HepG2 (cell line): ENCODE measurements around the gene FAM193A. TPM values are rescaled to one million over a fixed set of nuclear protein-coding genes. Genes with fewer than 3 reads are reported as not detected.
A peak's percentile ranks its signal among the peaks of the same experiment; 100 is the strongest.

Experiments used
- AGO2 ChIP-seq: fragments of 200-400 bp; formaldehyde crosslinking; optimal IDR thresholded peaks from 2 replicates; pipeline ENCODE3; 2017; ENCODE audit warnings: mild to moderate bottlenecking, low read depth, low read length, moderate library complexity
- CSRNP1 ChIP-seq: sonication (generic); formaldehyde crosslinking; IDR thresholded peaks from 2 replicates; pipeline ENCODE4 v1.8.1; 2023; ENCODE audit warnings: mild to moderate bottlenecking, missing genetic modification reagents
- DRAP1 ChIP-seq: IDR thresholded peaks from 2 replicates; pipeline ENCODE4 v1.6.1; 2016; ENCODE audit warnings: missing genetic modification reagents, missing compliant biosample characterization
- SAP130 ChIP-seq: IDR thresholded peaks from 2 replicates; pipeline ENCODE4 v1.6.1; 2016; ENCODE audit warnings: low read depth
- ZBTB14 ChIP-seq: sonication (generic); formaldehyde crosslinking; IDR thresholded peaks from 2 replicates; pipeline ENCODE4 v1.4.0; 2020; ENCODE audit warnings: missing genetic modification reagents
- ZNF142 ChIP-seq: sonication (generic); formaldehyde crosslinking; IDR thresholded peaks from 2 replicates; pipeline ENCODE4 v1.4.0; 2020; ENCODE audit warnings: missing genetic modification reagents
- ZNF790 ChIP-seq: sonication (generic); formaldehyde crosslinking; IDR thresholded peaks from 2 replicates; pipeline ENCODE4 v1.8.0; 2022; ENCODE audit warnings: missing genetic modification reagents, mild to moderate bottlenecking, borderline replicate concordance
- ZNF816 ChIP-seq: sonication (generic); formaldehyde crosslinking; IDR thresholded peaks from 2 replicates; pipeline ENCODE4 v1.8.0; 2022; ENCODE audit warnings: missing genetic modification reagents, mild to moderate bottlenecking, borderline replicate concordance
- polyA plus RNA-seq, 8 experiments: library from polyadenylated mRNA; depleted of rRNA in 3 of 8; stranded (reverse) in 7 of 8; unstranded in 1 of 8; fragments of >200 nt; fragmentation: Illumina TruSeq in 4 of 8; extraction: Trizol in 4 of 8; gene quantifications; 2 replicates each; pipeline versions ENCODE4 v1.2.1 to v1.2.3, GENCODE V29; 2011 to 2016; ENCODE audit warnings: low read depth in 4 of 8, missing spikeins in 1 of 8, mixed read lengths in 1 of 8; ENCODE audit not compliant: insufficient read depth in 1 of 8
- total RNA-seq, 5 experiments: library from RNA; depleted of rRNA; stranded (reverse); fragments of >200 nt; fragmentation: Illumina TruSeq; extraction: Trizol; gene quantifications; 2 replicates each; pipeline ENCODE4 v1.2.3, GENCODE V29; 2016; ENCODE audit warnings: low read depth in 1 of 5

Gene FAM193A
- total and polyA plus RNA-seq, 2 of the 13 experiments (the other 11 are each of a cell fraction or from before 2014, with no cell fraction given) = 5.7 to 8.7 TPM

GRCh38 chr4:2537011-2537830 lies 774 bp downstream of the FAM193A start (continued):
- TF ChIP-seq ZNF142 (CRISPR knock-in tag) (peak; percentile 96), ZBTB14 (CRISPR knock-in tag) (0 out of 2 replicates have a peak, but pooled peaks have one; percentile 38), ZNF816 (CRISPR knock-in tag) (0 out of 2 replicates have a peak, but pooled peaks have one; percentile 62), SAP130 (CRISPR knock-in tag) (peak; percentile 75), ZNF790 (CRISPR knock-in tag) (peak; percentile 54; the same call in 1 of the 2 replicates), DRAP1 (CRISPR knock-in tag) (no peak; the same call in 1 of the 2 replicates), AGO2 (peak; percentile 80), CSRNP1 (CRISPR knock-in tag) (0 out of 2 replicates have a peak, but pooled peaks have one; percentile 24)
